ENCODE results near the gene PAK4.
A peak's percentile ranks its signal among the peaks of the same experiment; 100 is the strongest.

PAK4 gene

DNA sequence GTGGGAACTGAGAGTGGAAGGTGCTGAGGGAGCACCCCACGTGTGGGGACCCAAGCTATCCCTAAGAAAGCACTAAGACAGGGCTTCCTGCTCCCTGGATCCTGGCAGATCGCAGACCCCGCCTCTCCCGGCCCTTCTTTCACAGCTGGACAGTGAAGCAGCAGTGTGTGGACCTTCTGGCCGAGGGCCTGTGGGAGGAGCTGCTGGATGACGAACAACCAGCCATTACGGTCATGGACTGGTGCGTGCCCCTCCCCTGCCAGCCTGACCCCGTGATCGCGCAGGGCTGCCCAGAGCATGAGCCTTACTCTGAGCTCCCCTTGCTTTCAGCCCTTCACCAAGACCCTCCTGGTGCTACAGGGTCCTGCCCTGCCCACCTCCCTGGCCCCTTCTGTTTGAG is 73.4 kb downstream of the PAK4 start:
- TF ChIP-seq, protein P1, sequence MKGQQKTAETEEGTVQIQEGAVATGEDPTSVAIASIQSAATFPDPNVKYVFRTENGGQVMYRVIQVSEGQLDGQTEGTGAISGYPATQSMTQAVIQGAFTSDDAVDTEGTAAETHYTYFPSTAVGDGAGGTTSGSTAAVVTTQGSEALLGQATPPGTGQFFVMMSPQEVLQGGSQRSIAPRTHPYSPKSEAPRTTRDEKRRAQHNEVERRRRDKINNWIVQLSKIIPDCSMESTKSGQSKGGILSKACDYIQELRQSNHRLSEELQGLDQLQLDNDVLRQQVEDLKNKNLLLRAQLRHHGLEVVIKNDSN (IDR thresholded peaks at IDR 0.05): peak; percentile 86
- TF ChIP-seq, protein P2, sequence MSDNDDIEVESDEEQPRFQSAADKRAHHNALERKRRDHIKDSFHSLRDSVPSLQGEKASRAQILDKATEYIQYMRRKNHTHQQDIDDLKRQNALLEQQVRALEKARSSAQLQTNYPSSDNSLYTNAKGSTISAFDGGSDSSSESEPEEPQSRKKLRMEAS (IDR thresholded peaks at IDR 0.05): peak; percentile 58
- TF ChIP-seq YY1 (IDR thresholded peaks at IDR 0.05; ENCODE audit: low read depth): 0 out of 2 replicates have a peak, but pooled peaks have one; percentile 32
- no peak for TF ChIP-seq TEAD4 (IDR thresholded peaks at IDR 0.05)

DNA sequence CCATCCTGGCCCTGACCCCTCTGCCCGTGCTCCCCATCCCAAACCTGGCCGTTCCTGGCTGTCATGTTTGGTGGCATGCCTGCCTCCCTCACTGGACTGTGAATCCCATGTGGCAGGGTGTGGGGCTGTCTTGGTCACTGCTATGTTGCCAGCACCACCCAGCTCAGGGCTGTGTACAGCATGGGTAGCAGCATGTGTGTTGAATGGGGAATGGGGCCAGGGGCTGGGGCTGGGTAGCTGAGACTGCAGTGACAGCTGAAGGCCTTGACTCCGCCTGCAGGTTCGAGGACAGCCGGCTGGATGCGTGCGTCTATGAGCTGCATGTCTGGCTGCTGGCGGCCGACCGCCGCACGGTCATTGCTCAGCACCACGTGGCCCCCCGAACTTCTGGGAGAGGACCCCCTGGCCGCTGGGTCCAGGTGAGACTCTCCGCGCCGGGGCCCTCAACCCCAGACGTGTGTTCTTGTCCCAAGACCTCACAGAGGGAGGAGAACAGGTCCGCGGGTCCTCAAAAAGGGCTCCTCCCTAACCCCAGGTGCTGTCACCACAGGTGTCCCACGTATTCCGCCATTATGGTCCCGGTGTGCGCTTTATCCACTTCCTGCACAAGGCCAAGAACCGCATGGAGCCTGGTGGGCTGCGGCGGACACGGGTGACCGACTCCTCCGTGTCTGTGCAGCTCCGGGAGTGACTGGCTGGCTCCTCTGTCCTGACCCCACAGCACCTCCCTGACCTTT is 74.6 kb downstream of the PAK4 start:
- TF ChIP-seq, protein P3, sequence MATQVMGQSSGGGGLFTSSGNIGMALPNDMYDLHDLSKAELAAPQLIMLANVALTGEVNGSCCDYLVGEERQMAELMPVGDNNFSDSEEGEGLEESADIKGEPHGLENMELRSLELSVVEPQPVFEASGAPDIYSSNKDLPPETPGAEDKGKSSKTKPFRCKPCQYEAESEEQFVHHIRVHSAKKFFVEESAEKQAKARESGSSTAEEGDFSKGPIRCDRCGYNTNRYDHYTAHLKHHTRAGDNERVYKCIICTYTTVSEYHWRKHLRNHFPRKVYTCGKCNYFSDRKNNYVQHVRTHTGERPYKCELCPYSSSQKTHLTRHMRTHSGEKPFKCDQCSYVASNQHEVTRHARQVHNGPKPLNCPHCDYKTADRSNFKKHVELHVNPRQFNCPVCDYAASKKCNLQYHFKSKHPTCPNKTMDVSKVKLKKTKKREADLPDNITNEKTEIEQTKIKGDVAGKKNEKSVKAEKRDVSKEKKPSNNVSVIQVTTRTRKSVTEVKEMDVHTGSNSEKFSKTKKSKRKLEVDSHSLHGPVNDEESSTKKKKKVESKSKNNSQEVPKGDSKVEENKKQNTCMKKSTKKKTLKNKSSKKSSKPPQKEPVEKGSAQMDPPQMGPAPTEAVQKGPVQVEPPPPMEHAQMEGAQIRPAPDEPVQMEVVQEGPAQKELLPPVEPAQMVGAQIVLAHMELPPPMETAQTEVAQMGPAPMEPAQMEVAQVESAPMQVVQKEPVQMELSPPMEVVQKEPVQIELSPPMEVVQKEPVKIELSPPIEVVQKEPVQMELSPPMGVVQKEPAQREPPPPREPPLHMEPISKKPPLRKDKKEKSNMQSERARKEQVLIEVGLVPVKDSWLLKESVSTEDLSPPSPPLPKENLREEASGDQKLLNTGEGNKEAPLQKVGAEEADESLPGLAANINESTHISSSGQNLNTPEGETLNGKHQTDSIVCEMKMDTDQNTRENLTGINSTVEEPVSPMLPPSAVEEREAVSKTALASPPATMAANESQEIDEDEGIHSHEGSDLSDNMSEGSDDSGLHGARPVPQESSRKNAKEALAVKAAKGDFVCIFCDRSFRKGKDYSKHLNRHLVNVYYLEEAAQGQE (IDR thresholded peaks at IDR 0.05; ENCODE audit: low read depth): no peak
- TF ChIP-seq TEAD4 (IDR thresholded peaks at IDR 0.05) (no peak), CEBPB (IDR thresholded peaks at IDR 0.05) (no peak), RAD21 (IDR thresholded peaks at IDR 0.05; ENCODE audit: low read depth) (no peak)
- TF ChIP-seq, protein P2 (IDR thresholded peaks at IDR 0.05): no peak

DNA sequence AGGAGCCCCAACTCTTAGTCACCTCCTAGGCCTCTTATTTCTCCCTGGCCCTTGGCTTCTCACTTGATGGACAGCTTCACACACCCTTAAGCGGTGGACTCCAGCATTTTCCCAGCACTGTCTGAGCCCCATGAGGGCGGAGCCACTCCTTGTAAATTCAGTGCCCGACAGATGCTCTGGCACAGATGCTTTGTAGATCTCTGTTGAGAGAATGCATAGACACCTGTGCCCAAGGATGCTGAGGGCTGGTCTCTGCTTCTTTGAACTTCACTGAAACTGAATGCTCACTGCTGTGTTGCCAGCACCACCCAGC is 75.2 kb downstream of the PAK4 start:
- TF ChIP-seq RAD21 (IDR thresholded peaks at IDR 0.05; ENCODE audit: low read depth) (no peak), CEBPB (IDR thresholded peaks at IDR 0.05) (no peak), CREB1 (IDR thresholded peaks at IDR 0.05; ENCODE audit: low read depth) (no peak), FOXM1 (IDR thresholded peaks at IDR 0.05; ENCODE audit: borderline replicate concordance, low read depth) (no peak)
- TF ChIP-seq, protein P1 (IDR thresholded peaks at IDR 0.05): no peak

DNA sequence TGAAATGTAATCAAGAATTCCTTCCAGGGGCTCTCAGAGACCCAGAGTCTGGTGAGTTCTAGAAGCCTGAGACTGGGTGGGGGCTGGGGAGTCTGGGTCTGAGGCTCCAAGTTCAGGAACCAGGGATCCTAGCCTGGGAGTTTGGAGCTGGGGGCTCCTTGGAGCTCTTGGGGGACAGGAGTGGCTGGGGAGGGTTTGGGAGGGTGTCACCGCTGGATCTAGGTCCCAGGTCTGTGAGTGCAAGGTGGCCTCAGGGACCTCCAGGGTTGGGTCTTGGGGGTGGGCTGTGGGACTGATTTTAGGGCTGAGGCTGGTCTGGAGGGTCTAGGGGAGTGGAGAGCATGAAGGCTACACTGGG is 77.4 kb downstream of the PAK4 start:
- TF ChIP-seq, protein P3 (IDR thresholded peaks at IDR 0.05; ENCODE audit: low read depth): no peak
- TF ChIP-seq, protein P2 (IDR thresholded peaks at IDR 0.05): no peak
- no peak for TF ChIP-seq FOXM1 (IDR thresholded peaks at IDR 0.05; ENCODE audit: borderline replicate concordance, low read depth)
- no peak for TF ChIP-seq TEAD4 (IDR thresholded peaks at IDR 0.05)
- no peak for TF ChIP-seq CEBPB (IDR thresholded peaks at IDR 0.05)
- TF ChIP-seq, protein P1 (IDR thresholded peaks at IDR 0.05): no peak
- TF ChIP-seq YY1 (IDR thresholded peaks at IDR 0.05; ENCODE audit: low read depth): no peak
- no peak for TF ChIP-seq RAD21 (IDR thresholded peaks at IDR 0.05; ENCODE audit: low read depth)
- no peak for TF ChIP-seq CREB1 (IDR thresholded peaks at IDR 0.05; ENCODE audit: low read depth)
- TF ChIP-seq TCF12 (IDR thresholded peaks at IDR 0.05; ENCODE audit: low read depth): no peak

DNA sequence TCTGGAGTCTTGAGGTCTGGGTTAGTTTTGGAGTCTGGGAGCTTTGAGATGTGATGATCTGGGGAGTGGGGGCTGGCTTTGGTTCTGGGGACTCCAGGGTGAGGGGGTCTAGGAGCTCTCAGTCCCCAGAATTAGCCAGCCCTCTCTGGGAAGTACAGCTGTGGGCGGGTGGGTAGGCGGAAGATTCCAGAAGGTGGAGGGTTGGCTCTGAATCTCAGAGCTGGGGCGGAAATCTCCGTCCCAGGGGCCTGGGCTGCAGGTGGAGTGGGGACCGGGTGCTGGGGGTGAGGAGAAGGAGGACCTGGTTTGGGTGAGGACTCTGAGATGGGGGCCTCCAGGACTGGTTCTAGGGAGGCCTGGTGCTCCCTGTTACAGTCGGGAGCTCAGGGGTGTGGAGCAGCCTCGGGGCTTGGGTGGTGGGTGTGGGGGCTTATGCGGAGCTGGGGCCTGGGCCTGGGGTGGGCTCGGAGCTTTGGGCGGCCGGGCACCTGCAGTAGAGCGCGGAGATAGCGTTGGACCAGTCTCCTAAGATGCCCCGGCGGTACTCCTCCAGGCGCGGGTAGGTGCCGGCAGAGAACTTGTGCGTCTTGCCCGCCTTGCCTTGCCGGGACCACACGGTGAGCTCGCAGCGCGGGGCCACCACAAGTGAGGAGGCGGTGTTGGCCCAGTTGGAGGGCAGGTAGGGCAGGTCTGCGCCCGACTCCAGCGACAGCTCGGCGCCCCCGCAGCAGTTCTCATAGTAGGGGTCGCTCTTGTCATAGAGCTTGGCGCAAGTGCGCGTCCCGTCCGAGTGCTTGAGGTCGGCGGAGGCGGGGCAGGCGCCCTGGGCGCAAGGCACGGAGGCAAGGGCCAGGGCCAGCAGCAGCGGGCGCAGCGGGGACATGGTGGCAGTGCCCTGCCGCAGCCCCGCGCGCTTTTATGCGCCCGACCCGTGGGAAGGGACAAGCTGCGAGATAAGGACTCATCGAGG is 78.1 kb downstream of the PAK4 start, which contains the start of gene SYCN:
SYCN (minus strand) TSS at position 892 of the 970 bp plus-strand sequence; CDS start at position 883, 9 bp downstream.
- TF ChIP-seq RAD21 (IDR thresholded peaks at IDR 0.05; ENCODE audit: low read depth) (no peak), TAF1 (IDR thresholded peaks at IDR 0.05; ENCODE audit: low read depth) (no peak), YY1 (IDR thresholded peaks at IDR 0.05; ENCODE audit: low read depth) (no peak), CREB1 (IDR thresholded peaks at IDR 0.05; ENCODE audit: low read depth) (no peak), EP300 (IDR thresholded peaks at IDR 0.05; ENCODE audit: borderline replicate concordance) (no peak), TCF12 (IDR thresholded peaks at IDR 0.05; ENCODE audit: low read depth) (no peak), EGR1 (IDR thresholded peaks at IDR 0.05) (no peak)
- TF ChIP-seq, protein P3 (IDR thresholded peaks at IDR 0.05; ENCODE audit: low read depth): no peak
- TF ChIP-seq, protein P2 (IDR thresholded peaks at IDR 0.05): no peak
- TF ChIP-seq, protein P1 (IDR thresholded peaks at IDR 0.05): no peak
